SKM-1 treated with dmso at 0.1 percent for 144 hours (cell line): ENCODE measurements around the gene SLC16A8.
"Not testable (repeated sequence)": the region's sequence is repeated elsewhere in the genome, so short reads cannot be mapped to it uniquely, and the experiment has no call there.

Experiments
- DNase-seq: peaks from one replicate; lab custom pipeline; 2025; ENCODE audit not compliant: unreplicated experiment; lab: John Stamatoyannopoulos, UW

The SLC16A8 gene

GRCh38 chr22:38083931-38084631 lies at the start of gene SLC16A8:
SLC16A8 (minus strand) TSS chr22:38084184; CDS start chr22:38082873, 1,311 bp downstream.
- no peak for DNase-seq

- DNase-seq: no peak
These were observed 49.3 kb upstream of the SLC16A8 start for GRCh38 chr22:38133331-38133730.

GRCh38 chr22:38132794-38133193 lies 48.8 kb upstream of the SLC16A8 start:
- no peak for DNase-seq

- no peak for DNase-seq
These were observed 48.2 kb upstream of the SLC16A8 start for GRCh38 chr22:38132136-38132535.

GRCh38 chr22:38131399-38131798 lies 47.4 kb upstream of the SLC16A8 start:
- DNase-seq: no peak

GRCh38 chr22:38129856-38130255 lies 45.9 kb upstream of the SLC16A8 start:
- DNase-seq: no peak

- no peak for DNase-seq
These were observed 45.0 kb upstream of the SLC16A8 start for GRCh38 chr22:38129021-38129420.

- no peak for DNase-seq
These were observed 43.9 kb upstream of the SLC16A8 start for GRCh38 chr22:38127869-38128268.

- no peak for DNase-seq
These were observed 43.1 kb upstream of the SLC16A8 start for GRCh38 chr22:38126928-38127668.

GRCh38 chr22:38125751-38126201 lies 41.8 kb upstream of the SLC16A8 start:
- DNase-seq: no peak

- DNase-seq: no peak
These were observed 41.1 kb upstream of the SLC16A8 start for GRCh38 chr22:38125038-38125610.

GRCh38 chr22:38124236-38124974 lies 40.4 kb upstream of the SLC16A8 start:
- no peak for DNase-seq

GRCh38 chr22:38122616-38123015 lies 38.6 kb upstream of the SLC16A8 start:
- no peak for DNase-seq

GRCh38 chr22:38120359-38121110 lies 36.6 kb upstream of the SLC16A8 start:
- DNase-seq: no peak

- DNase-seq: not testable (repeated sequence)
These were observed 34.8 kb upstream of the SLC16A8 start for GRCh38 chr22:38118747-38119146.

- DNase-seq: no peak
These were observed 34.2 kb upstream of the SLC16A8 start for GRCh38 chr22:38118182-38118581.

- DNase-seq: not testable (repeated sequence)
These were observed 33.6 kb upstream of the SLC16A8 start for GRCh38 chr22:38117556-38117955.

- DNase-seq: no peak
These were observed 31.6 kb upstream of the SLC16A8 start for GRCh38 chr22:38115423-38116205.

- peak; percentile 49 for DNase-seq
These were observed 30.8 kb upstream of the SLC16A8 start for GRCh38 chr22:38114484-38115398.
